HG02852 (cell line): ENCODE measurements around the gene PHYH.
"Not testable (repeated sequence)": the region's sequence is repeated elsewhere in the genome, so short reads cannot be mapped to it uniquely, and the experiment has no call there.

ENCODE experiments used
- ATAC-seq: cut with Tn5 transposase; IDR thresholded peaks from one replicate; pipeline ENCODE4 v1.9.1; 2021; ENCODE audit warnings: mild to moderate bottlenecking, moderate library complexity; ENCODE audit not compliant: unreplicated experiment

PHYH gene

GRCh38 chr10:13322615-13323148, 22.8 kb upstream of the PHYH start:
- no peak for ATAC-seq

GRCh38 chr10:13321576-13321975, 21.7 kb upstream of the PHYH start:
- no peak for ATAC-seq

DNA sequence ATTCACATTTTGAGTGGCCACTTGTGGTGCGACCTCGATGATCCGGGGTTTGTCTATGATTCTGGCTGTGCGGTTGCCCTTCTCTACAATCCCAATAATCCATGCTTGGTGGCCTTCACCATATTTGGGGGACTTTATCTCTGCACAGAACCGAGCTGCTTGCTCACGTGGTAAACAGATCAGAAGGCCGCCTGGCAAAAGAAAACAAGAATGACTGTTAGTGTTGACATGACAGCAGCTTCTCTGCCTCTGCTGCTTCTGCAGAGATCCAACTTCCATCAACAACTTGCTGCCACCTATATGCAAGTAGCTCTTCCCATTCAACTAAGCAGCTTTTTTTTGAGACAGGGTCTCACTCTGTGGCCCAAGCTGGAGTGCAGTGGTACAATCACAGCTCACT, 19.3 kb upstream of the PHYH start:
- no peak for ATAC-seq

GRCh38 chr10:13317474-13317873, 17.6 kb upstream of the PHYH start:
- no peak for ATAC-seq

DNA sequence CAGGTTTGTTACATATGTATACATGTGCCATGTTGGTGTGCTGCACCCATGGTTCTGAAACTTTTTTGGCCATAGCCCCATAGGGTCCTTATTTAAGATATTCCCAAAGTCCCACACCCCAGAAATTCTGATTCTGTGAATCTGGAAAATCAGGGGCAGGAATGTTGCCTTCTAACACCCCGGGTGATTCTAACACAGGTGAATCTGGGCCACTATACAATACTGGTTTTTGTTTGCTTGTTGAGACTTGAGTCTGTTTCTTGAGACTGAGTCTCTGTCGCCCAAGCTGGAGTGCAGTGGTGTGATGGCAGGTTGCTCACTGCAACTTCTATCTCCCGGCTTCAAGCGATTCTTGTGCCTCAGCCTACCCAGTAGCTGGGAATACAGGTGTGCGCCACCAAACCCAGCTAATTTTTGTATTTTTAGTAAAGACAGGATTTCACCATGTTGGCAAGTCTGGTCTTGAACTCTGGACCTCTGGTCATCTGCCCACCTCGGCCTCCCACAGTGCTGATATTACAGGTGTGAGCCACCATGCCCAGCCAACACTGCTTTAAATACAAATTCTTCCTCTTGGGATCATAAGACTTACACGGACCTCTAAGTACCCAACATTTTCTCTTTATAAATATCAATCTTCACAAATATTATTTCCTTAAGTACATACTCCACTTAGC, 16.9 kb upstream of the PHYH start:
- no peak for ATAC-seq

DNA sequence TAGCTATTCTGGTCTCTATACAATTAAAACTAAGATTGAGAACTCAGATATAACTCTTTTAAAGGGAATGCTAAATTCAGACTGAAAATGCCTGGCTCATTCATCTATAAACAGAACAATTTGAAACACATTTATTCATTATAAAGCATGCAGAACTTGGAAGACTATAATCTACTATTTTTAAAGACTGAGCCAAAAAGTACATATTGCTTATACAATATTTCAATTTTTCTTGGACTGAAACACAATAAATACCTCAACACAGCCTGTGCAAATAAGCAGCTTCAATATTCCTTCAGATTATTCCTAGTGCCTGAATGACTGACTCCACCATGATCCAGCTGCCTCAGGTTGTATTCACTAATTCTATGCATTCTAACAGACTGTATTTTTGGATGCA, 15.5 kb upstream of the PHYH start:
- ATAC-seq, result no peak

GRCh38 chr10:13311177-13311575, 11.3 kb upstream of the PHYH start:
- no peak for ATAC-seq

GRCh38 chr10:13310518-13311176, 10.8 kb upstream of the PHYH start:
- no peak for ATAC-seq

DNA sequence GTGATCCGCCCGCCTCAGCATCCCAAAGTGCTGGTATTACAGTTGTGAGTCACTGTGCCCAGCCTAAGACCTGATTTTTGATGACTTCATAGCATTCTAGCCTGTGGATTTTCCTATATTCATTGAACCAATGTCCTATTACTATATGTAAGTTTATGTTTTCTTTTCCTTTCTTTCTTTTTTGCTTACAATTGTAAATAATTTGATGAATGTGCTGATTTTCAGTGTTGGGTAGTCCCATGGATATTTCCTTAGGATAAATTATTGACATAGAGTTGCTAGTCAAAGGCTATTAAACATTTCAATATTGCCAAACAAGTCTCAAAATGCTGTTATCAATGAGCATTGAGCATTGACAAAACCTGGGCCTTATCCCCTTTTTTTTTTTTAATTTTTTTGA, 9.9 kb upstream of the PHYH start:
- ATAC-seq, result no peak

DNA sequence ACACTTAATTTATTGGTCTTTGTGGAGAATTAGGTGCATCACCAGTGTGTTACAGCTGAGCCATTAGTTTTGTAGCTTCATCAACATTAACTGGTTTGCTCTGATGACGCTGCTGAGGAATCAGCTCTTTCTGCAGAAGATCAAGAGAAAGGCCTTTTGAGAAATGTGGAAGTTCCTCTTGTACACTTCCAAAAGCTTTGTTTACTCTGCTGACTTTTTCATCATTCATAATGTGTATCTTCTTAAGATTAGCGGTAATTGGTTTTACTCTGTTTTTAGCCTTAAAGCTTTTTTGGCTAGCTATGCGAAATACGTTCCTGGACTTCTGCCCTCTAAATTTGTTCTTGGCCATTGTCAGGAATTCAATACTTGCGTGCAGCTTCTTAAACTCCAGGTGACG, 8.2 kb upstream of the PHYH start:
- ATAC-seq, result no peak

DNA sequence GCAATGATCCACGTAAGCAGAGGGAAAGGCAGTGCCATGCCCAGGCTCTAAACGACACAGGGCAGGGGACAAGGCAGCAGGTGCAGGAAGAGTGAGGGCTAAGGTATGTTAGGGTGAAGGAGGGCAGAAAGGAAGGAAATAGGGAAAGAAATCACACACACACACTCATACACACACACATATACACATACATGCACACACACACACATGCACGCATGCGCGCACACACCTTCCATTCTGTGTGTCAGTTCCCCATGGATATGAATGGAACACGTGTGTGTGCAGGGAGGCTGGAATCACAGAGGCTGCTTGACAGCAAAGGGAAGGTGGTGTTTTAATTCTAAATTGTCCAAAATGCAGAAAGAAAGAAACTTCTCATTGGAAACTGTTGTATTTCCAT, 6.2 kb upstream of the PHYH start:
- no peak for ATAC-seq

DNA sequence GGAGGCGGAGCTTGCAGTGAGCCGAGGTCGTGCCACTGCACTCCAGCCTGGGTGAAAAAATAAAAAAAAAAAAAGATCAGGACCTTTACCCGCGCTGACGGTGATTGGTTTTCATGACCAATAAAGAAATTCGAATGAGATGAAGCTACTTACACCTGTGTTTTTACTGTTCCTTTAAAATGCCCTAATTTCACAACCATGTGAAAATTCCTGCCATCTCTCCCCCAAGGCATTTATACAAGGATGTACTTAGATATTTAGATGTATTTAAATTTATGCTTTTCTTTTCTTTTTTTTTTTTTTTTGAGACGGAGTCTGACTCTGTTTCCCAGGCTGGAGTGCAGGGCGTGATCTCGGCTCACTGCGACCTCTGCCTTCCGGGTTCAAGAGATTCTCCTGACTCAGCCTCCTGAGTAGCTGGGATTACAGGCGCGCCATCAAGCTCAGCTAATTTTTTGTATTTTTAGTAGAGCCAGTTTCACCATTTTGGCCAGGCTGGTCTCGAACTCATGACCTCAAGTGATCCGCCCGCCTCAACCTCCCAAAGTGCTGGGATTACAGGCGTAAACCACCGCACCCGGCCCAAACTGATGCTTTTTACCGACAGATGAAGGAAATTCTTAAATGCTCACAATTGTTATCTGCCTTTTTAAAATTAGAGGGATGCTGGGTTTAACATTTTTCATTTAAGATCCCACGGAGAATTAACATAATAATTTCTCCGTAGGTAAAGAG, 3.1 kb upstream of the PHYH start:
- no peak for ATAC-seq

DNA sequence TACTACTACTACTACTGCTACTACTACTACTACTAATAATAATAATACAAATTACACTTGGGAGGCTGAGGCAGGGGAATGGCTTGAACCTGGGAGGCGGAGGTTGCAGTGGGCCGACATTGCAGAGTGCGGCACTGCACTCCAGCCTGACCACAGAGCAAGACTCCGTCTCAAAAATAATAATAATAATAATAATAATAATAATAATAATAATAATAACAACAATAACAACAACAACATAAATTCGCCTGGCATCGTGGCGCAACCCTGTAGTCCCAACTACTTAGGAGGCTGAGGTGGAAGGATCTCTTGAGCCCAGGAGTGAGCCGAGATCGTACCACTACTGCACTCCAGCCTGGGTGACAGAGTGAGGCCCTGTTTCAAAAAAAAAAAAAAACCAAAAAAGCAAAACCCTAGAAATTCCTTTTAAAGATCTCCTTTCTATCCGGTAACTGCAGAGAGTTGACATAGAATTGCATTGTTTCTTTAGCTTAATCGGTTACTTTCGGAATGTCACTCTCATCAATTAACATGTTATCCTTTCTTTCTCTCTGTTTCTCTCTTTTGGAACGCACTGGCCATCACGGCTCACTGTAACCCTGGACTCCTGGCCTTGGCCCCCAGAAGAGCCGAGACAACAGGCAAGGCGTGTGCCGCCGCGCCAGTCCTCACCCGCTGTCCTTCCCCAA, 972 bp downstream of the PHYH start:
- ATAC-seq, result no peak

GRCh38 chr10:13296476-13296875, 3.4 kb downstream of the PHYH start:
- no peak for ATAC-seq

DNA sequence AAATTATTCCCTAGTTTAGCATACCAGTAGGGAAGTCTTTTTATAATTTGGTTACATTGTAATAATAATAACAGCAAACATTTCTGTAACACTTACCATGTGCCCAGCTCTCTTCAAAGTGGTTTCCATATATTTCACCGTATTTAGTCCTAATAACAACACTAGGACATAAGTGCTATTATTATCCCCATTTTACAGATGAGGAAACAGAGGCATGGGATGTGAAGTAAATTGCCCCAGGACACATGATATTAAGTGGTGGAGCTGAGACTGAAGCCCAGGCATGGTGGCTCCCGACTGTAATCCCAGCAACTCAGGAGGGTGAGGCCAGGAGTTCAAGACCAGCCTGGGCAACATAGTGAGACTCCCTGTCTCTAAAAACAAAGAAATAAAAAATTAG, 5.1 kb downstream of the PHYH start:
- ATAC-seq, result no peak

- ATAC-seq, result no peak
Observed at GRCh38 chr10:13291821-13292773, 7.8 kb downstream of the PHYH start.

GRCh38 chr10:13291061-13291460, 8.8 kb downstream of the PHYH start:
- ATAC-seq, result no peak

DNA sequence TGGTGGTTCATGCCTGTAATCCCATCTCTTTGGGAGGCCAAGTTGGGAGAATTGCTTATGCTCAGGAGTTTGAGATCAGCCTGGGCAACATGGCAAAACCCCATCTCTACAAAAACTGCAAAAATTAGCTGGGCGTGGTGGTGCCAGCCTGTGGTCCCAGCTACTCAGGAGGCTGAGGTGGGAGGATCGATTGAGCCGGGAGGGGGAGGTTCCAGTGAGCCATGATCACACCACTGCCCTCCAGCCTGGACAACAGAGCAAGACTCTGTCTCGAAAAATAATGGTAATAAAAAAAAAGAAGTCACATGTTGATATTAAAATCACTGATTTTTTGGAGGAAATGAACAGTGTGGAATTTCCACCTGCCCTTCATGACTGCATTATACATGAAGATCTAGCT, 15.8 kb downstream of the PHYH start:
- ATAC-seq, result no peak

DNA sequence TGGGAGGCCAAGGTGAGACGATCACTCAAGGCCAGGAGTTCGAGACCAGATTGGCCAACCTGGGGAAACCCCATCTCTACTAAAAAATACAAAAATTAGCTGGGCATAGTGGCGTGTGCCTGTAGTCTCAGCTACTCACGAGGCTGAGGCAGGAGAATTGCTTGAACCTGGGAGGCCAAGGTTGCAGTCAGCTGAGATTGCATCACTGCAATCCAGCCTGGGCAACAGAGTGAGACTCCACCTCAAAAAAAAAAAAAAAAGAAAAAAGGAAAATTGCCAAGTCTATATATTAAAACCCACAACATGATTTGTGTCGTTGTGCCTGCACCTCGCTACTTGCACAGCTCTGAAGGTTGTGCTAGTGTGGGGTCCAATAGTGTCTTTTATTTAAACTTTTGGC, 17.5 kb downstream of the PHYH start:
- ATAC-seq, result not testable (repeated sequence)

DNA sequence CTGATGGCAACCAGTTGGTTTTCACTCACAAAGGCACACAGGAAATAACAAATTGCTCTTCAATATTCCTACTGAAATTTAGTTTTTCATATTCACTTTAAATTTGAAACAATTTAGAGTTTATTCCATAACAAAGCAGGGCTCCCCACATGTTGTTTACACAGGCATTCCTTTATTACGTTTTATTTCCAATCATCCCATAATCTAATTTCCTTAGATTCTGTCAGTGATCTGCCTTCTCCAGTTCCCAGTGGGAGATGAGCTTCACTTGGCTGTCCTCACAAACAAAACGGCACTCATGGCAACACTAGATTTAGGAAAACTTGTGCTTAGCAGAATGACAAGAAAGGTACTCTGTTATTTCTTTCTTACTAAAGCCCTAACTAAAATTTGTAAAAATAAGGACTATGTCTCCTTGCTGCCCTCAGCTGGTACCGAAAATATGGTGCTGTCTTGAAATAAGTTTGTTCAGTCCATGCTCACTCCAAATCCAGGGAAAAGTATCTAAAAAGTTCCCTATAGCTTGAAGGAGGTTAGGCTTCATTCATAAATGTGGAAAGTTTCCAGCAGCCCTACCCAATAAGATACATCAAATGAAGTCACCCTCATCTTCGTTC, 23.0 kb downstream of the PHYH start:
- no peak for ATAC-seq
